H9 (cell line): ENCODE results near the gene PRAME. TPM values are rescaled to one million over a fixed set of nuclear protein-coding genes. Genes with fewer than 3 reads are reported as not detected.

Experiments
- DNase-seq: peaks from one replicate; pipeline ENCODE4 v3.0.0-alpha.2; 2017
- H2AFZ ChIP-seq: one replicate; pipeline ENCODE4 v1.6.1; 2013; ENCODE audit warnings: mild to moderate bottlenecking, low read length, control low read depth, moderate library complexity
- H2AK5ac ChIP-seq: 2 replicates; pipeline ENCODE4 v1.6.1; 2013; ENCODE audit warnings: low read length, control low read depth, mixed read lengths; ENCODE audit not compliant: insufficient read length
- H2BK120ac ChIP-seq: one replicate; pipeline ENCODE4 v1.6.1; 2013; ENCODE audit warnings: low read depth, mild to moderate bottlenecking, low read length, control low read depth, inconsistent platforms; ENCODE audit not compliant: poor library complexity, severe bottlenecking
- H2BK12ac ChIP-seq: 2 replicates; pipeline ENCODE4 v1.6.1; 2013; ENCODE audit warnings: low read length, control low read depth, mixed read lengths, low read depth; ENCODE audit not compliant: insufficient read length
- H2BK15ac ChIP-seq: 2 replicates; pipeline ENCODE4 v1.6.1; 2013; ENCODE audit warnings: low read depth, low read length, control low read depth
- H2BK20ac ChIP-seq: one replicate; pipeline ENCODE4 v1.6.1; 2013; ENCODE audit warnings: low read depth, mild to moderate bottlenecking, low read length, control low read depth, inconsistent platforms; ENCODE audit not compliant: poor library complexity, severe bottlenecking
- H2BK5ac ChIP-seq: 2 replicates; pipeline ENCODE4 v1.6.1; 2013; ENCODE audit warnings: low read length, control low read depth, mixed read lengths; ENCODE audit not compliant: insufficient read length
- H3K14ac ChIP-seq: 2 replicates; pipeline ENCODE4 v1.6.1; 2013; ENCODE audit warnings: low read length, control low read depth; ENCODE audit not compliant: insufficient read depth
- H3K18ac ChIP-seq: 2 replicates; pipeline ENCODE4 v1.6.1; 2013; ENCODE audit warnings: low read depth, mild to moderate bottlenecking, mixed read lengths, low read length, control low read depth; ENCODE audit not compliant: insufficient read length
- H3K23ac ChIP-seq: 2 replicates; pipeline ENCODE4 v1.6.1; 2013; ENCODE audit warnings: low read length, control low read depth, mixed read lengths, low read depth; ENCODE audit not compliant: insufficient read length
- H3K23me2 ChIP-seq: 2 replicates; pipeline ENCODE4 v1.6.1; 2013; ENCODE audit warnings: low read depth, mild to moderate bottlenecking, mixed read lengths, low read length, control low read depth; ENCODE audit not compliant: insufficient read length, poor library complexity, severe bottlenecking
- H3K27ac ChIP-seq: 2 replicates; pipeline ENCODE4 v1.5.1; 2013; ENCODE audit warnings: low read length, control low read depth, mixed read lengths, low read depth; ENCODE audit not compliant: insufficient read length
- H3K27me3 ChIP-seq: 2 replicates; pipeline ENCODE4 v1.6.1; 2013; ENCODE audit warnings: low read length, control low read depth, inconsistent platforms; ENCODE audit not compliant: insufficient read depth
- H3K4ac ChIP-seq: 2 replicates; pipeline ENCODE4 v1.6.1; 2013; ENCODE audit warnings: low read depth, mild to moderate bottlenecking, control low read depth, inconsistent platforms, low read length, moderate library complexity
- H3K4me1 ChIP-seq: 2 replicates; pipeline ENCODE4 v1.6.1; 2013; ENCODE audit warnings: low read length, control low read depth, inconsistent platforms; ENCODE audit not compliant: insufficient read depth
- H3K4me2 ChIP-seq: 2 replicates; pipeline ENCODE4 v1.6.1; 2013; ENCODE audit warnings: low read length, control low read depth, mixed read lengths; ENCODE audit not compliant: insufficient read length, insufficient read depth
- H3K56ac ChIP-seq: 2 replicates; pipeline ENCODE4 v1.6.1; 2013; ENCODE audit warnings: low read depth, mild to moderate bottlenecking, mixed read lengths, low read length, control low read depth; ENCODE audit not compliant: insufficient read length
- H3K79me1 ChIP-seq: 2 replicates; pipeline ENCODE4 v1.6.1; 2013; ENCODE audit warnings: low read depth, mild to moderate bottlenecking, moderate library complexity, low read length, control low read depth, inconsistent platforms; ENCODE audit not compliant: insufficient read depth, poor library complexity, severe bottlenecking
- H3K79me2 ChIP-seq: 2 replicates; pipeline ENCODE4 v1.6.1; 2013; ENCODE audit warnings: low read length, control low read depth, inconsistent platforms; ENCODE audit not compliant: insufficient read depth
- H3K9ac ChIP-seq: 2 replicates; pipeline ENCODE4 v1.6.1; 2013; ENCODE audit warnings: low read length, control low read depth, mixed read lengths; ENCODE audit not compliant: insufficient read length; ENCODE audit errors: extremely low read depth
- H3K9me3 ChIP-seq: one replicate; pipeline ENCODE4 v1.6.1; 2013; ENCODE audit warnings: low read depth, low read length, inconsistent platforms; ENCODE audit not compliant: control insufficient read depth
- H3T11ph ChIP-seq: one replicate; pipeline ENCODE4 v1.6.1; 2013; ENCODE audit warnings: mild to moderate bottlenecking, low read length, control low read depth, inconsistent platforms
- H4K20me1 ChIP-seq: one replicate; pipeline ENCODE4 v1.6.1; 2013; ENCODE audit not compliant: control insufficient read depth, insufficient read length, insufficient read depth
- H4K5ac ChIP-seq: 2 replicates; pipeline ENCODE4 v1.6.1; 2013; ENCODE audit warnings: low read depth, mild to moderate bottlenecking, mixed read lengths, low read length, control low read depth; ENCODE audit not compliant: insufficient read length
- H4K8ac ChIP-seq: replicated peaks from 2 replicates; pipeline ENCODE4 v1.6.1; 2013; ENCODE audit warnings: low read length, control low read depth, mixed read lengths, low read depth; ENCODE audit not compliant: insufficient read length
- H4K91ac ChIP-seq: 2 replicates; pipeline ENCODE4 v1.6.1; 2013; ENCODE audit warnings: low read depth, mild to moderate bottlenecking, moderate library complexity, mixed read lengths, low read length, control low read depth; ENCODE audit not compliant: insufficient read length
- H3K27ac Mint-ChIP-seq, 3 experiments: 2 replicates in 2 of 3; 3 replicates in 1 of 3; pipeline ENCODE4 v1.8.0; 2020 to 2021; ENCODE audit warnings: mixed read lengths in 3 of 3, mild to moderate bottlenecking in 1 of 3, moderate library complexity in 1 of 3
- H3K27me3 Mint-ChIP-seq: 2 replicates; pipeline ENCODE4 v1.8.0; 2021; ENCODE audit warnings: low read depth, mild to moderate bottlenecking, moderate library complexity, mixed read lengths
- H3K36me3 Mint-ChIP-seq, 3 experiments: 2 replicates in 2 of 3; 3 replicates in 1 of 3; pipeline ENCODE4 v1.8.0; 2020 to 2021; ENCODE audit warnings: low read depth in 3 of 3, mixed read lengths in 3 of 3; ENCODE audit not compliant: insufficient read depth in 1 of 3
- H3K4me1 Mint-ChIP-seq, 2 experiments: 2 replicates each; pipeline ENCODE4 v1.8.0; 2020; ENCODE audit warnings: mixed read lengths in 2 of 2
- H3K4me3 Mint-ChIP-seq, 2 experiments: 2 replicates in 1 of 2; 3 replicates in 1 of 2; pipeline ENCODE4 v1.8.0; 2020 to 2021; ENCODE audit warnings: mild to moderate bottlenecking in 2 of 2, mixed read lengths in 2 of 2, moderate library complexity in 1 of 2
- H3K9me3 Mint-ChIP-seq, 2 experiments: 2 replicates in 1 of 2; 3 replicates in 1 of 2; pipeline ENCODE4 v1.8.0; 2020; ENCODE audit warnings: mild to moderate bottlenecking in 2 of 2, mixed read lengths in 2 of 2, moderate library complexity in 1 of 2
- CTCF ChIP-seq: fragments of 200-600 bp; sonication (generic); conservative IDR thresholded peaks from 3 replicates; pipeline ENCODE4 v1.8.0; 2021; ENCODE audit warnings: antibody characterized with exemption, mild to moderate bottlenecking
- WGBS: extraction: QIAGEN DNeasy Blood & Tissue Kit; methylation state at CpG from one replicate; pipeline ENCODE4 v1.1.7; 2013; ENCODE audit warnings: missing lambda C conversion rate, low lambda C conversion rate, mixed read lengths; ENCODE audit not compliant: insufficient read length; ENCODE audit errors: extremely low coverage; 5-methylcytosine and 5-hydroxymethylcytosine counted together
- total RNA-seq: library from RNA; stranded (reverse); gene quantifications from 2 replicates; pipeline ENCODE4 v1.2.1, GENCODE V29; 2021

Gene PRAME
- total RNA-seq, 1 experiment from 2014 or later = 0.31 TPM

GRCh38 chr22:22554587-22555284, 4.3 kb downstream of the PRAME start:
- no peaks in the 10 kb centered on the region for H3K4me1 Mint-ChIP-seq
- H3K23ac ChIP-seq = no peak overlapping the region
- no peak overlapping the region for H3K4me2 ChIP-seq
- no peak overlapping the region for H3K27ac Mint-ChIP-seq
- H3K27me3 ChIP-seq = peaks cover 20% of the 10 kb centered on the region; the same call in 1 of the 2 replicates
- no peak for DNase-seq
- H3K14ac ChIP-seq = no peak overlapping the region
- no peaks in the 10 kb centered on the region for H3K9me3 ChIP-seq
- H2AFZ ChIP-seq = no peak overlapping the region
- no peak for TF ChIP-seq CTCF
- no peak overlapping the region for H3K4ac ChIP-seq
- H2BK12ac ChIP-seq = no peak overlapping the region
- no peak overlapping the region for H2AK5ac ChIP-seq
- no peak overlapping the region for H3K27ac ChIP-seq
- H2BK120ac ChIP-seq = no peak overlapping the region
- H4K20me1 ChIP-seq = no peaks in the 10 kb centered on the region
- H4K91ac ChIP-seq = no peak overlapping the region
- no peak overlapping the region for H3T11ph ChIP-seq
- no CpG with 5 or more reads among the region's 4 CpGs for WGBS
- no peak overlapping the region for H3K9ac ChIP-seq
- peaks cover 84% of the 10 kb centered on the region for H3K27me3 Mint-ChIP-seq
- H3K9me3 Mint-ChIP-seq = peaks cover 11 to 15% of the 10 kb centered on the region in 2 experiments; a peak in 4 of 5 replicates
- H3K56ac ChIP-seq = no peak overlapping the region
- no peaks in the 10 kb centered on the region for H3K79me1 ChIP-seq
- H3K36me3 Mint-ChIP-seq = peaks cover 0 to 7% (median 4%) of the 10 kb centered on the region in 3 experiments; a peak in 4 of 7 replicates
- no peak overlapping the region for H2BK20ac ChIP-seq
- no peak overlapping the region for H4K8ac ChIP-seq
- H2BK15ac ChIP-seq = no peak overlapping the region
- no peaks in the 10 kb centered on the region for H3K4me1 ChIP-seq
- H2BK5ac ChIP-seq = no peak overlapping the region
- H3K23me2 ChIP-seq = no peaks in the 10 kb centered on the region
- H3K79me2 ChIP-seq = no peaks in the 10 kb centered on the region
- no peak overlapping the region for H3K4me3 Mint-ChIP-seq
- H4K5ac ChIP-seq = no peak overlapping the region
- H3K18ac ChIP-seq = no peak overlapping the region
